HepG2 (cell line): Measurements from ENCODE around the gene ZMYM4. TPM values are rescaled to one million over a fixed set of nuclear protein-coding genes. Genes with fewer than 3 reads are reported as not detected.

Experiments used
- ATAC-seq: fragments of 200-7000 bp; cut with Tn5 transposase; 3 replicates; pipeline ENCODE4 v1.9.1; 2020; ENCODE audit warnings: mild to moderate bottlenecking, moderate library complexity
- BruUV-seq: library from RNA; stranded (reverse); fragments of 400-500 nt; replicated peaks from 2 replicates; lab custom pipeline; 2021; lab: Mats Ljungman, UMichigan
- CTCF ChIA-PET: fragments of 300-600 bp; formaldehyde crosslinking; extraction: SDS; loops from one replicate; lab custom pipeline; 2021; ENCODE audit warnings: low total read pairs, inconsistent platforms, low intra/inter-chr PET ratio; lab: Yijun Ruan, JAX
- POLR2A ChIA-PET: fragments of 350-600 bp; sonication (Branson Sonifier 250); formaldehyde crosslinking; loops from one replicate; lab custom pipeline; 2020; ENCODE audit warnings: antibody characterized with exemption, inconsistent platforms; lab: Yijun Ruan, JAX
- DNase-seq: peaks from one replicate; pipeline ENCODE4 v3.0.0-alpha.2; 2015; ENCODE audit warnings: low spot score
- FAIRE-seq: peaks from 3 replicates; lab custom pipeline; 2011; peaks lifted over from hg19 to GRCh38; lab: Jason Lieb, UNC
- H2AFZ ChIP-seq: one replicate; pipeline ENCODE4 v1.6.1; 2011; ENCODE audit warnings: low read length, inconsistent platforms
- H3K27ac ChIP-seq: fragments of 300-600 bp; 3 replicates; pipeline ENCODE4 v1.8.0; 2011; ENCODE audit warnings: mixed run types, mild to moderate bottlenecking, mixed read lengths, low read length, inconsistent platforms; ENCODE audit not compliant: insufficient read depth; ENCODE audit errors: extremely low read length
- H3K27me3 ChIP-seq, 2 experiments: fragments of 200-600 bp in 1 of 2; 2 replicates in 1 of 2; 3 replicates in 1 of 2; pipeline versions ENCODE4 v1.6.0 to v1.8.0; 2011; ENCODE audit warnings: low read length in 2 of 2, mild to moderate bottlenecking in 2 of 2, moderate library complexity in 2 of 2, inconsistent platforms in 1 of 2; ENCODE audit not compliant: insufficient read depth in 2 of 2, control insufficient read depth in 1 of 2
- H3K36me3 ChIP-seq, 2 experiments: fragments of 200-600 bp in 1 of 2; replicated peaks in 1 of 2; 2 replicates in 1 of 2; 3 replicates in 1 of 2; pipeline versions ENCODE4 v1.5.1 to v1.8.0; 2011; ENCODE audit warnings: low read length in 2 of 2, inconsistent platforms in 1 of 2; ENCODE audit not compliant: insufficient read depth in 2 of 2, control insufficient read depth in 1 of 2
- H3K4me1 ChIP-seq: 2 replicates; pipeline ENCODE4 v1.5.1; 2012; ENCODE audit warnings: low read length, inconsistent platforms; ENCODE audit not compliant: insufficient read depth
- H3K4me2 ChIP-seq: 2 replicates; pipeline ENCODE4 v1.6.0; 2011; ENCODE audit warnings: low read depth, low read length, inconsistent platforms
- H3K4me3 ChIP-seq, 3 experiments: fragments of 200-600 bp in 1 of 3; sonication (generic), shearing (Covaris generic) in 1 of 3; replicated peaks in 1 of 3; 2 replicates each; pipeline ENCODE4 v1.5.1; 2011 to 2016; ENCODE audit warnings: low read length in 3 of 3, inconsistent platforms in 2 of 3, low read depth in 2 of 3, mild to moderate bottlenecking in 2 of 3, control low read depth in 1 of 3, mixed read lengths in 1 of 3; ENCODE audit not compliant: insufficient read depth in 1 of 3
- H3K79me2 ChIP-seq: one replicate; pipeline ENCODE4 v1.6.1; 2011; ENCODE audit warnings: low read length, inconsistent platforms; ENCODE audit not compliant: insufficient read depth
- H3K9ac ChIP-seq: 2 replicates; pipeline ENCODE4 v1.6.0; 2011; ENCODE audit warnings: mild to moderate bottlenecking, low read depth, low read length, inconsistent platforms; ENCODE audit not compliant: insufficient read depth
- H3K9me3 ChIP-seq: 2 replicates; pipeline ENCODE4 v1.5.1; 2012; ENCODE audit warnings: mild to moderate bottlenecking, low read length
- H4K20me1 ChIP-seq: 2 replicates; pipeline ENCODE4 v1.6.0; 2011; ENCODE audit warnings: inconsistent platforms, mild to moderate bottlenecking, low read length, moderate library complexity; ENCODE audit not compliant: insufficient read depth
- CENPT ChIP-seq: sonication (generic); formaldehyde crosslinking; IDR thresholded peaks from 2 replicates; pipeline ENCODE4 v1.8.0; 2022; ENCODE audit warnings: low read depth, mild to moderate bottlenecking, moderate library complexity, missing genetic modification reagents
- EZH2 ChIP-seq: conservative IDR thresholded peaks from 2 replicates; pipeline ENCODE4 v1.6.1; 2012; ENCODE audit warnings: mild to moderate bottlenecking, low read depth, low read length, moderate library complexity
- GATAD1 ChIP-seq: IDR thresholded peaks from 2 replicates; pipeline ENCODE4 v1.6.1; 2016; ENCODE audit warnings: missing genetic modification reagents, missing compliant biosample characterization
- KDM1A ChIP-seq: IDR thresholded peaks from 2 replicates; pipeline ENCODE4 v1.6.1; 2016; ENCODE audit warnings: missing compliant biosample characterization
- PHF8 ChIP-seq: sonication (generic); formaldehyde crosslinking; IDR thresholded peaks from 2 replicates; pipeline ENCODE4 v1.5.0; 2020; ENCODE audit warnings: missing genetic modification reagents
- RARA ChIP-seq: IDR thresholded peaks from 2 replicates; pipeline ENCODE4 v1.6.1; 2016; ENCODE audit warnings: missing genetic modification reagents, missing compliant biosample characterization
- RBM39 ChIP-seq: fragments of 200-400 bp; formaldehyde crosslinking; IDR thresholded peaks from one replicate; pipeline ENCODE4 v1.6.1; 2018; ENCODE audit warnings: antibody characterized with exemption, mild to moderate bottlenecking, low read depth, low read length; ENCODE audit not compliant: poor library complexity, severe bottlenecking
- SMAD1 ChIP-seq: sonication (generic); formaldehyde crosslinking; IDR thresholded peaks from 2 replicates; pipeline ENCODE4 v1.4.0; 2020; ENCODE audit warnings: missing genetic modification reagents, low read depth, mild to moderate bottlenecking, borderline replicate concordance
- SUZ12 ChIP-seq: fragments of 150-350 bp; IDR thresholded peaks from 2 replicates; pipeline ENCODE4 v1.6.1; 2014; ENCODE audit warnings: low read depth, low read length
- TEAD2 ChIP-seq: sonication (generic); formaldehyde crosslinking; IDR thresholded peaks from 2 replicates; pipeline ENCODE4 v1.9.0; 2021; ENCODE audit warnings: missing genetic modification reagents
- ZC3H4 ChIP-seq: sonication (generic); formaldehyde crosslinking; IDR thresholded peaks from 2 replicates; pipeline ENCODE4 v1.4.0; 2020; ENCODE audit warnings: missing genetic modification reagents, borderline replicate concordance
- ZMAT3 ChIP-seq: sonication (generic); formaldehyde crosslinking; conservative IDR thresholded peaks from 2 replicates; pipeline ENCODE4 v1.7.0; 2021; ENCODE audit warnings: missing genetic modification reagents
- ZNF207 ChIP-seq: fragments of 450-650 bp; IDR thresholded peaks from 2 replicates; pipeline ENCODE4 v1.6.1; 2016; ENCODE audit warnings: antibody characterized with exemption, borderline replicate concordance
- ZNF326 ChIP-seq: sonication (generic); formaldehyde crosslinking; IDR thresholded peaks from 2 replicates; pipeline ENCODE4 v1.4.0; 2020; ENCODE audit warnings: missing genetic modification reagents, borderline replicate concordance
- ZNF644 ChIP-seq: IDR thresholded peaks from 2 replicates; pipeline ENCODE4 v1.6.1; 2016; ENCODE audit warnings: low read depth
- WGBS: methylation state at CpG from one replicate; pipeline ENCODE4 v1.1.6; 2017; ENCODE audit warnings: low lambda C conversion rate; 5-methylcytosine and 5-hydroxymethylcytosine counted together
- in situ Hi-C: cut with HindIII; loops from 2 replicates; pipeline ENCODE4 v1.10.0; 2017; ENCODE audit warnings: low pct_unique_long_range_greater_than_20kb; ENCODE audit not compliant: extremely low pct_ligation_motif_present
- intact Hi-C: fragments of 100-400 bp; cut with micrococcal nuclease; formaldehyde crosslinking; loops from one replicate; pipeline ENCODE4 v1.10.0; 2022; ENCODE audit not compliant: unreplicated experiment
- polyA plus RNA-seq, 8 experiments: library from polyadenylated mRNA; depleted of rRNA in 3 of 8; stranded (reverse) in 7 of 8; unstranded in 1 of 8; fragments of >200 nt; fragmentation: Illumina TruSeq in 4 of 8; extraction: Trizol in 4 of 8; gene quantifications; 2 replicates each; pipeline versions ENCODE4 v1.2.1 to v1.2.3, GENCODE V29; 2011 to 2016; ENCODE audit warnings: low read depth in 4 of 8, missing spikeins in 1 of 8, mixed read lengths in 1 of 8; ENCODE audit not compliant: insufficient read depth in 1 of 8
- total RNA-seq, 5 experiments: library from RNA; depleted of rRNA; stranded (reverse); fragments of >200 nt; fragmentation: Illumina TruSeq; extraction: Trizol; gene quantifications; 2 replicates each; pipeline ENCODE4 v1.2.3, GENCODE V29; 2016; ENCODE audit warnings: low read depth in 1 of 5
- TF ChIP-seq, protein P1 (sequence below): sonication (generic); formaldehyde crosslinking; IDR thresholded peaks from 2 replicates; pipeline ENCODE4 v1.4.0; 2020; ENCODE audit warnings: mild to moderate bottlenecking, low read depth, missing genetic modification reagents
- TF ChIP-seq, protein P2 (sequence below): sonication (generic); formaldehyde crosslinking; IDR thresholded peaks from 2 replicates; pipeline ENCODE4 v1.4.0; 2020; ENCODE audit warnings: mild to moderate bottlenecking, missing genetic modification reagents
- TF ChIP-seq, protein P3 (sequence below): sonication (generic); formaldehyde crosslinking; IDR thresholded peaks from 2 replicates; pipeline ENCODE4 v1.8.1; 2022; ENCODE audit warnings: mild to moderate bottlenecking, missing genetic modification reagents
- TF ChIP-seq, protein P4 (sequence below): sonication (generic); formaldehyde crosslinking; IDR thresholded peaks from 2 replicates; pipeline ENCODE4 v1.4.0; 2020; ENCODE audit warnings: mild to moderate bottlenecking, missing genetic modification reagents, borderline replicate concordance
- TF ChIP-seq, protein P5 (sequence below): sonication (generic); formaldehyde crosslinking; IDR thresholded peaks from 2 replicates; pipeline ENCODE4 v1.5.0; 2020; ENCODE audit warnings: missing genetic modification reagents

ZMYM4 gene
- total and polyA plus RNA-seq, 2 of the 13 experiments (the other 11 are each of a cell fraction or from before 2014, with no cell fraction given) = 13.9 to 37.6 TPM

DNA sequence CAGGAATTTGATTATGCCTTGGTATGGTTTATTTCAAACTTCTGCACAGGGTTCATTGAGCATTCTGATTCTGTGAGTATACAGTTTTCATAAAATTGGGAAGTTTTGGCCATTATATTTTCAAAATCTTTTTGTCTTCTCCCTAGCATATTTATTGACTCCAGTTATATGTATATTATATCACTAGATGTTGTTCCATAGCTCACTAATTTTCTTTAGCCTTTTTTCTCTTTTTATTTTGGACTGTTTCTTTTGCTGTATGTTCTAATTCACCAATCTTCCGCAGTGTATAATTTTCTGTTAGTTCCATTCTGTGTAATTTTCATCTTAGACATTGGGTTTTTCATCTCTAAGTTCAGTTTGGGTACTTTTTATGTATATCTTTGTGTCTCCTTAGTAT lies 31.9 kb downstream of the ZMYM4 start (continued):
- TF ChIP-seq KDM1A (CRISPR knock-in tag) = no peak
- TF ChIP-seq SMAD1 = no peak
- TF ChIP-seq ZC3H4 (CRISPR knock-in tag) = no peak
- TF ChIP-seq ZMAT3 = no peak
- TF ChIP-seq, protein P1, sequence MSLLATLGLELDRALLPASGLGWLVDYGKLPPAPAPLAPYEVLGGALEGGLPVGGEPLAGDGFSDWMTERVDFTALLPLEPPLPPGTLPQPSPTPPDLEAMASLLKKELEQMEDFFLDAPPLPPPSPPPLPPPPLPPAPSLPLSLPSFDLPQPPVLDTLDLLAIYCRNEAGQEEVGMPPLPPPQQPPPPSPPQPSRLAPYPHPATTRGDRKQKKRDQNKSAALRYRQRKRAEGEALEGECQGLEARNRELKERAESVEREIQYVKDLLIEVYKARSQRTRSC (CRISPR knock-in tag) = no peak
- TF ChIP-seq, protein P2, sequence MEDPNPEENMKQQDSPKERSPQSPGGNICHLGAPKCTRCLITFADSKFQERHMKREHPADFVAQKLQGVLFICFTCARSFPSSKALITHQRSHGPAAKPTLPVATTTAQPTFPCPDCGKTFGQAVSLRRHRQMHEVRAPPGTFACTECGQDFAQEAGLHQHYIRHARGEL (CRISPR knock-in tag) = no peak
- no peak for TF ChIP-seq RARA (CRISPR knock-in tag)
- TF ChIP-seq CENPT (CRISPR knock-in tag) = no peak
- no peak for TF ChIP-seq TEAD2 (CRISPR knock-in tag)
- no peak for TF ChIP-seq SUZ12
- no peak for TF ChIP-seq EZH2
- TF ChIP-seq, all 625 proteins: peak for 0

DNA sequence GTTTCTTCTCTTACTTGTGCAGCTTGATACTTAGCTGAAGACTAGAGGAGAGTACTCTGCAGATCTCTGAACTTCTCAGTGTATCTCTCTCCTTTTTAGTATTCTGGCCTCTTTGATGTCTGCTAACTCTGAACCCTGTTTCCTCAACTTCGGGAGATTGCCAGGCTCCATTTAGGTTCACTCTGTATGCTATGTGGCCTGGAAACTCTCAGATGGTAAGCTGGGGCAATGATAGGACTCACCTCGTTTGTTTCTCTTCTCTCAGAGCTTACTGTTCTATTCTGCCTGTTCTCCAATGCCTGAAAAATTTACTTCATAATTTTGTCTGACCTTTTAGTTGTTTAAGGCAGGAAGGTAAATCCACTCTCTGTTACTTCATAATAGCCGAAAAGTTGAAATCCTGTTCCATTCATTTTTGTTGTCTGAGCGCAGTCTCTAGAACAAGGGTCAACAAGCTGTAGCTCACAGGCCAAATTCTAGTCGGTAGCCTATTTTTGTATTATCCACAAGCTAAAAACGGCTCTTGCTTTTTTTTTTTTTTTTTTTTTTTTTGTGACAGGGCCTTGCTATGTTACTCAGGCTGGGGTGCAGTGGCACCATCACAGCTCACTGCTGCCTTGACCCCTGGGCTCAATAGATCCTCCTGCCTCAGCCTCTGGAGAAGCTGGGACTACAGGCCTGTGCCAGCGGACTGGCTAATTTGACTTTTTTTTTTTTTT lies 33.3 kb downstream of the ZMYM4 start:
- no peak for ATAC-seq
- no peak for DNase-seq
- H3K9me3 ChIP-seq = no peaks in the 10 kb centered on the region
- ChIA-PET CTCF (no interaction called here), POLR2A (no interaction called here)
- H3K27ac ChIP-seq = no peak overlapping the region
- WGBS = 90% methylated on average over 7 of the region's 7 CpGs
- H3K27me3 ChIP-seq = no peaks in the 10 kb centered on the region
- no TSS peak for BruUV-seq
- no peak overlapping the region for H3K9ac ChIP-seq
- no peaks in the 10 kb centered on the region; the same call in 1 of the 2 replicates for H4K20me1 ChIP-seq
- H3K36me3 ChIP-seq = peaks cover 6 to 27% of the 10 kb centered on the region in 2 experiments; a peak in 3 of 5 replicates
- H3K4me2 ChIP-seq = no peak overlapping the region
- H3K4me3 ChIP-seq = no peak overlapping the region
- peaks cover 19% of the 10 kb centered on the region for H3K79me2 ChIP-seq
- intact Hi-C loops = no loop called here
- in situ Hi-C loops = no loop called here
- H2AFZ ChIP-seq = no peak overlapping the region
- FAIRE-seq = no peak
- no peaks in the 10 kb centered on the region for H3K4me1 ChIP-seq
- TF ChIP-seq ZNF644 (CRISPR knock-in tag) (no peak), ZNF326 (no peak), ZNF207 (no peak), RBM39 (no peak), PHF8 (no peak), GATAD1 (CRISPR knock-in tag) (no peak)
- TF ChIP-seq, protein P3, sequence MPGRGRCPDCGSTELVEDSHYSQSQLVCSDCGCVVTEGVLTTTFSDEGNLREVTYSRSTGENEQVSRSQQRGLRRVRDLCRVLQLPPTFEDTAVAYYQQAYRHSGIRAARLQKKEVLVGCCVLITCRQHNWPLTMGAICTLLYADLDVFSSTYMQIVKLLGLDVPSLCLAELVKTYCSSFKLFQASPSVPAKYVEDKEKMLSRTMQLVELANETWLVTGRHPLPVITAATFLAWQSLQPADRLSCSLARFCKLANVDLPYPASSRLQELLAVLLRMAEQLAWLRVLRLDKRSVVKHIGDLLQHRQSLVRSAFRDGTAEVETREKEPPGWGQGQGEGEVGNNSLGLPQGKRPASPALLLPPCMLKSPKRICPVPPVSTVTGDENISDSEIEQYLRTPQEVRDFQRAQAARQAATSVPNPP (CRISPR knock-in tag) = no peak
- TF ChIP-seq, protein P4, sequence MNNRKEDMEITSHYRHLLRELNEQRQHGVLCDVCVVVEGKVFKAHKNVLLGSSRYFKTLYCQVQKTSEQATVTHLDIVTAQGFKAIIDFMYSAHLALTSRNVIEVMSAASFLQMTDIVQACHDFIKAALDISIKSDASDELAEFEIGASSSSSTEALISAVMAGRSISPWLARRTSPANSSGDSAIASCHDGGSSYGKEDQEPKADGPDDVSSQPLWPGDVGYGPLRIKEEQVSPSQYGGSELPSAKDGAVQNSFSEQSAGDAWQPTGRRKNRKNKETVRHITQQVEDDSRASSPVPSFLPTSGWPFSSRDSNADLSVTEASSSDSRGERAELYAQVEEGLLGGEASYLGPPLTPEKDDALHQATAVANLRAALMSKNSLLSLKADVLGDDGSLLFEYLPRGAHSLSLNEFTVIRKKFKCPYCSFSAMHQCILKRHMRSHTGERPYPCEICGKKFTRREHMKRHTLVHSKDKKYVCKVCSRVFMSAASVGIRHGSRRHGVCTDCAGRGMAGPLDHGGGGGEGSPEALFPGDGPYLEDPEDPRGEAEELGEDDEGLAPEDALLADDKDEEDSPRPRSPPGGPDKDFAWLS (CRISPR knock-in tag) = no peak
- TF ChIP-seq, protein P5, sequence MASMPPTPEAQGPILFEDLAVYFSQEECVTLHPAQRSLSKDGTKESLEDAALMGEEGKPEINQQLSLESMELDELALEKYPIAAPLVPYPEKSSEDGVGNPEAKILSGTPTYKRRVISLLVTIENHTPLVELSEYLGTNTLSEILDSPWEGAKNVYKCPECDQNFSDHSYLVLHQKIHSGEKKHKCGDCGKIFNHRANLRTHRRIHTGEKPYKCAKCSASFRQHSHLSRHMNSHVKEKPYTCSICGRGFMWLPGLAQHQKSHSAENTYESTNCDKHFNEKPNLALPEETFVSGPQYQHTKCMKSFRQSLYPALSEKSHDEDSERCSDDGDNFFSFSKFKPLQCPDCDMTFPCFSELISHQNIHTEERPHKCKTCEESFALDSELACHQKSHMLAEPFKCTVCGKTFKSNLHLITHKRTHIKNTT (CRISPR knock-in tag) = no peak
